Measurements from ENCODE around the gene TSPYL4. TPM values are rescaled to one million over a fixed set of nuclear protein-coding genes. Genes with fewer than 3 reads are reported as not detected.

Gene TSPYL4
- total RNA-seq, 2 experiments from 2014 or later, result 14.8 to 16.2 TPM

GRCh38 chr6:116210750-116211425 is 43.0 kb downstream of the TSPYL4 start:
- no peaks in the 10 kb centered on the region for H3K9me3 ChIP-seq (ENCODE audit: low read length)
- no peak overlapping the region for H3K4me3 ChIP-seq (ENCODE audit: low read depth, low read length, poor library complexity, severe bottlenecking)
- no peak overlapping the region for H3K4me2 ChIP-seq (ENCODE audit: low read length)
- no peaks in the 10 kb centered on the region for H3K36me3 ChIP-seq (ENCODE audit: insufficient read depth, low read length)
- TF ChIP-seq, protein P1, sequence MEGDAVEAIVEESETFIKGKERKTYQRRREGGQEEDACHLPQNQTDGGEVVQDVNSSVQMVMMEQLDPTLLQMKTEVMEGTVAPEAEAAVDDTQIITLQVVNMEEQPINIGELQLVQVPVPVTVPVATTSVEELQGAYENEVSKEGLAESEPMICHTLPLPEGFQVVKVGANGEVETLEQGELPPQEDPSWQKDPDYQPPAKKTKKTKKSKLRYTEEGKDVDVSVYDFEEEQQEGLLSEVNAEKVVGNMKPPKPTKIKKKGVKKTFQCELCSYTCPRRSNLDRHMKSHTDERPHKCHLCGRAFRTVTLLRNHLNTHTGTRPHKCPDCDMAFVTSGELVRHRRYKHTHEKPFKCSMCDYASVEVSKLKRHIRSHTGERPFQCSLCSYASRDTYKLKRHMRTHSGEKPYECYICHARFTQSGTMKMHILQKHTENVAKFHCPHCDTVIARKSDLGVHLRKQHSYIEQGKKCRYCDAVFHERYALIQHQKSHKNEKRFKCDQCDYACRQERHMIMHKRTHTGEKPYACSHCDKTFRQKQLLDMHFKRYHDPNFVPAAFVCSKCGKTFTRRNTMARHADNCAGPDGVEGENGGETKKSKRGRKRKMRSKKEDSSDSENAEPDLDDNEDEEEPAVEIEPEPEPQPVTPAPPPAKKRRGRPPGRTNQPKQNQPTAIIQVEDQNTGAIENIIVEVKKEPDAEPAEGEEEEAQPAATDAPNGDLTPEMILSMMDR (conservative IDR thresholded peaks at IDR 0.05; ENCODE audit: low read length), result no peak
- no peak for TF ChIP-seq EZH2phosphoT487 (IDR thresholded peaks at IDR 0.05; ENCODE audit: borderline replicate concordance, low read depth, low read length)
- no peaks in the 10 kb centered on the region for H4K20me1 ChIP-seq (ENCODE audit: insufficient read depth, low read length)
- ChIA-PET POLR2A (interaction anchor here (0.9 kb wide), 1 partner anchor 9 kb away, joined by 3 read pairs; no protein-coding TSS in a partner anchor), CTCF (ENCODE audit: unreplicated experiment) (no interaction called here)
- DNase-seq (ENCODE audit: low spot score), result no peak
- H3K27ac ChIP-seq (ENCODE audit: low read depth, low read length, poor library complexity, severe bottlenecking), result no peak overlapping the region
- no peak overlapping the region for H2AFZ ChIP-seq (ENCODE audit: low read length)
- intact Hi-C loops (cut with micrococcal nuclease; ENCODE audit: unreplicated experiment), result no loop called here
- H3K9me2 ChIP-seq (ENCODE audit: insufficient read depth, low read length), result no peaks in the 10 kb centered on the region
- H3K4me1 ChIP-seq (ENCODE audit: insufficient read depth, low read length, poor library complexity, severe bottlenecking), result no peaks in the 10 kb centered on the region
- no peaks in the 10 kb centered on the region for H3K79me2 ChIP-seq (ENCODE audit: insufficient read depth, low read depth, low read length)
- BruUV-seq (replicated peaks), result no TSS peak

GRCh38 chr6:116210316-116210715 is 43.6 kb downstream of the TSPYL4 start:
- no peak for DNase-seq (ENCODE audit: low spot score)
- H3K36me3 ChIP-seq (ENCODE audit: insufficient read depth, low read length), result no peaks in the 10 kb centered on the region
- no peaks in the 10 kb centered on the region for H4K20me1 ChIP-seq (ENCODE audit: insufficient read depth, low read length)
- no peaks in the 10 kb centered on the region for H3K9me3 ChIP-seq (ENCODE audit: low read length)
- no peaks in the 10 kb centered on the region for H3K79me2 ChIP-seq (ENCODE audit: insufficient read depth, low read depth, low read length)
- no TSS peak for BruUV-seq (replicated peaks)
- no peak for TF ChIP-seq EZH2phosphoT487 (IDR thresholded peaks at IDR 0.05; ENCODE audit: borderline replicate concordance, low read depth, low read length)
- TF ChIP-seq, protein P1 (conservative IDR thresholded peaks at IDR 0.05; ENCODE audit: low read length), result no peak
- no peak overlapping the region for H2AFZ ChIP-seq (ENCODE audit: low read length)
- ChIA-PET CTCF (ENCODE audit: unreplicated experiment) (no interaction called here), POLR2A (interaction anchor here (0.9 kb wide), 1 partner anchor 10 kb away, joined by 3 read pairs; no protein-coding TSS in a partner anchor)
- no peak overlapping the region for H3K4me3 ChIP-seq (ENCODE audit: low read depth, low read length, poor library complexity, severe bottlenecking)
- intact Hi-C loops (cut with micrococcal nuclease; ENCODE audit: unreplicated experiment), result no loop called here
- no peak overlapping the region for H3K27ac ChIP-seq (ENCODE audit: low read depth, low read length, poor library complexity, severe bottlenecking)
- no peak overlapping the region for H3K4me2 ChIP-seq (ENCODE audit: low read length)
- no peaks in the 10 kb centered on the region for H3K9me2 ChIP-seq (ENCODE audit: insufficient read depth, low read length)
- H3K4me1 ChIP-seq (ENCODE audit: insufficient read depth, low read length, poor library complexity, severe bottlenecking), result no peaks in the 10 kb centered on the region

DNA sequence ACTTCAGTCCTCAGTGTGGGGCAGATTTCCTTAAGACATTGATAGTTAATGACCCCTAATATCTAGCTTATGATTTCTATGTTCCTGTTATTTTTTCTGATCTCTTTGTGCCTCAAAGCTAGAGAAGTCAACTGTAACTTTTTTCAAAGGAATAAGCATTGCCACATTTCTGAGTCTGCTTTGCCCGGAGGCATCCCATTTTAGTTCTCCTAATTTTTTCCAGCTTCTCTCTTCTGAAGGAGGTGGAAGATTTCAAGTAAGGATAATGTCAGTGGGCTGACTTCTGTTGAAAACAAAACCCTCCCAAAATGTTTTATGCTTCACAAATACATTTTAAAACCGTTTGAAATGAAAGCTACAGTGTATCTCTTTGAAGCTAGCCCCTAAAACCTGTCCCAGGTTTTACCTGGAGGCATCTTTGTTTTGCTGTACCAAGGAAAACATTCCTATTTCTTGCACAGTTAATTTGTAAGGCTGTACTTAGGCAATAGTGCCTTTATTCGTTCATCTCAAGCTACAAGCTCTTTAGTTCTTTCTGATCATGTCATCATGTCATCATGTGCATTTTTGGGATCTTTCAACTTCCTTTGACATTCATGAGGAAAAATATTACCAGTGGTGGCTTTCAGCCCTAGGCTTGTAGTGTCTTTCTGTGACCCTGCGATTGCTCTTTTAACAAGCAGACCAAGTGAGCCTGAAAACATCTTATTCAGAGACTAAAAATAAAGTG is 45.7 kb downstream of the TSPYL4 start:
- H2AFZ ChIP-seq (ENCODE audit: low read length), result no peak overlapping the region
- no peaks in the 10 kb centered on the region for H3K9me3 ChIP-seq (ENCODE audit: low read length)
- H3K36me3 ChIP-seq (ENCODE audit: insufficient read depth, low read length), result no peaks in the 10 kb centered on the region
- no peaks in the 10 kb centered on the region for H3K9me2 ChIP-seq (ENCODE audit: insufficient read depth, low read length)
- H4K20me1 ChIP-seq (ENCODE audit: insufficient read depth, low read length), result no peaks in the 10 kb centered on the region
- DNase-seq (ENCODE audit: low spot score), result no peak
- no peaks in the 10 kb centered on the region for H3K4me1 ChIP-seq (ENCODE audit: insufficient read depth, low read length, poor library complexity, severe bottlenecking)
- no peak for TF ChIP-seq EZH2phosphoT487 (IDR thresholded peaks at IDR 0.05; ENCODE audit: borderline replicate concordance, low read depth, low read length)
- TF ChIP-seq, protein P1 (conservative IDR thresholded peaks at IDR 0.05; ENCODE audit: low read length), result no peak
- POLR2A ChIA-PET, result interaction anchor here (0.6 to 1.1 kb wide), 3 partner anchors 10 to 227 kb away, joined by 3 to 5 read pairs (median 4); no protein-coding TSS in a partner anchor
- no peak overlapping the region for H3K4me3 ChIP-seq (ENCODE audit: low read depth, low read length, poor library complexity, severe bottlenecking)
- intact Hi-C loops (cut with micrococcal nuclease; ENCODE audit: unreplicated experiment), result no loop called here
- H3K27ac ChIP-seq (ENCODE audit: low read depth, low read length, poor library complexity, severe bottlenecking), result no peak overlapping the region
- CTCF ChIA-PET (ENCODE audit: unreplicated experiment), result no interaction called here
- H3K79me2 ChIP-seq (ENCODE audit: insufficient read depth, low read depth, low read length), result no peaks in the 10 kb centered on the region
- no TSS peak for BruUV-seq (replicated peaks)
- H3K4me2 ChIP-seq (ENCODE audit: low read length), result no peak overlapping the region
